HCT116 (cell line): ENCODE measurements around the gene EML1.

ENCODE experiments used
- CEBPB ChIP-seq: IDR thresholded peaks from 2 replicates; pipeline ENCODE4 v1.6.1; 2012; ENCODE audit warnings: low read depth
- CTCF ChIP-seq, 3 experiments: fragments of 200-600 bp in 1 of 3; sonication (generic) in 1 of 3; IDR thresholded peaks in 2 of 3; conservative IDR thresholded peaks in 1 of 3; 2 replicates each; pipeline ENCODE4 v1.5.1; 2012 to 2017; ENCODE audit warnings: low read depth in 2 of 3, low read length in 2 of 3, antibody characterized with exemption in 1 of 3, borderline replicate concordance in 1 of 3, control low read depth in 1 of 3, mild to moderate bottlenecking in 1 of 3, mixed read lengths in 1 of 3, mixed run types in 1 of 3, moderate library complexity in 1 of 3; ENCODE audit not compliant: insufficient read depth in 1 of 3
- ELF1 ChIP-seq: IDR thresholded peaks from 2 replicates; pipeline ENCODE4 v1.6.1; 2012; ENCODE audit warnings: low read depth, borderline replicate concordance
- EZH2 ChIP-seq: fragments of 200-600 bp; sonication (generic); IDR thresholded peaks from 2 replicates; pipeline ENCODE4 v1.6.1; 2017; ENCODE audit warnings: antibody characterized with exemption, mixed run types
- FOSL1 ChIP-seq: IDR thresholded peaks from 2 replicates; pipeline ENCODE4 v1.6.1; 2012; ENCODE audit warnings: low read depth
- JUND ChIP-seq: IDR thresholded peaks from 2 replicates; pipeline ENCODE4 v1.6.1; 2012
- POLR2A ChIP-seq: IDR thresholded peaks from 2 replicates; pipeline ENCODE4 v1.7.0; 2011; ENCODE audit warnings: borderline replicate concordance; ENCODE audit not compliant: insufficient read depth, insufficient read length; ENCODE audit errors: extremely low read depth
- YY1 ChIP-seq: IDR thresholded peaks from 2 replicates; pipeline ENCODE4 v1.6.1; 2011; ENCODE audit warnings: low read length, low read depth, moderate library complexity, mild to moderate bottlenecking; ENCODE audit not compliant: insufficient replicate concordance; ENCODE audit errors: extremely low read depth
- ZNF274 ChIP-seq: fragments of 200-500 bp; sonication (Bioruptor generic); IDR thresholded peaks from 2 replicates; pipeline ENCODE4 v1.6.1; 2014; ENCODE audit warnings: mild to moderate bottlenecking, low read depth, low read length, inconsistent platforms

- TF ChIP-seq JUND (no peak), CEBPB (no peak), POLR2A (no peak), YY1 (no peak), FOSL1 (no peak), CTCF (IDR thresholded peaks at IDR 0.05 in 2 of 3, conservative IDR thresholded peaks at IDR 0.05 in 1 of 3; ENCODE audit: borderline replicate concordance in 1 of 3, insufficient read depth in 1 of 3, low read depth in 2 of 3, low read length in 2 of 3) (no peak), ELF1 (no peak), EZH2 (no peak), ZNF274 (no peak)
These were observed 193.2 kb downstream of the EML1 start for GRCh38 chr14:99986396-99986795.
